Type B pancreatic cell (in vitro differentiated cells): ENCODE data around the gene TOGARAM2. TPM values are rescaled to one million over a fixed set of nuclear protein-coding genes. Genes with fewer than 3 reads are reported as not detected.
A peak's percentile ranks its signal among the peaks of the same experiment; 100 is the strongest.

ENCODE experiments used
- DNase-seq: peaks from one replicate; pipeline ENCODE4 v3.0.0; 2021; ENCODE audit warnings: mixed read lengths; ENCODE audit not compliant: unreplicated experiment; ENCODE audit errors: extremely low spot score
- H3K27ac Mint-ChIP-seq: 2 replicates; pipeline ENCODE4 v1.8.0; 2021; ENCODE audit warnings: mild to moderate bottlenecking, mixed read lengths
- H3K27me3 Mint-ChIP-seq: 2 replicates; pipeline ENCODE4 v1.8.0; 2021; ENCODE audit warnings: mixed read lengths
- H3K36me3 Mint-ChIP-seq: 2 replicates; pipeline ENCODE4 v1.8.0; 2021; ENCODE audit warnings: mixed read lengths
- H3K4me1 Mint-ChIP-seq: one replicate; pipeline ENCODE4 v1.8.0; 2021; ENCODE audit warnings: mixed read lengths; ENCODE audit not compliant: unreplicated experiment
- H3K4me3 Mint-ChIP-seq: 2 replicates; pipeline ENCODE4 v1.8.0; 2021; ENCODE audit warnings: mild to moderate bottlenecking, mixed read lengths
- H3K9me3 Mint-ChIP-seq: 2 replicates; pipeline ENCODE4 v1.8.0; 2021; ENCODE audit warnings: mixed read lengths
- total RNA-seq: library from RNA; stranded (reverse); gene quantifications from 2 replicates; pipeline ENCODE4 v1.2.1, GENCODE V29; 2021; ENCODE audit warnings: low replicate concordance
- TF ChIP-seq, protein P1 (sequence below): fragments of 200-600 bp; sonication (generic); conservative IDR thresholded peaks from 2 replicates; pipeline ENCODE4 v1.5.0; 2021; ENCODE audit warnings: antibody characterized with exemption, mild to moderate bottlenecking

TOGARAM2 gene
- total RNA-seq, 1 donor from 2014 or later = 1.6 TPM

DNA sequence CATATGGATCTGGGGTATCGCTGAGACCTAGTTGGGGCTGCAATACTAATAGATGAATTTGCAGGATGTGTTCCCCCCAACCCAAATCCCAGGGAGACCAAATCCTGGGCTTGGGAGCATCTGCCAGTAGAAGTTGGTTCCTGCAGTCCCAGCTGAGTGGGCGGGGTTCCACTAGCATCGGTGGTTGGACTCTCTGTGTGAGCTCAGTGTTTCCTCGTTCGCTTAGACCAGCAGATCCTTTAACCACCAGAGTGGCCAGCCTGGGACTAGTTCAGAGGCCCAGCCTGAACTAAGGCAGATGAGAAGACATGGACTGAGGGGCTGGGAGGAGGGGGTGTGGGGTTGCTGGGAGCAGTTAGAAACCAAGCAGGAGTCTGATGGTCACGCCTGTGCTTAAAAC, 52.6 kb downstream of the TOGARAM2 start:
- no peaks in the 10 kb centered on the region for H3K36me3 Mint-ChIP-seq
- TF ChIP-seq, protein P1, sequence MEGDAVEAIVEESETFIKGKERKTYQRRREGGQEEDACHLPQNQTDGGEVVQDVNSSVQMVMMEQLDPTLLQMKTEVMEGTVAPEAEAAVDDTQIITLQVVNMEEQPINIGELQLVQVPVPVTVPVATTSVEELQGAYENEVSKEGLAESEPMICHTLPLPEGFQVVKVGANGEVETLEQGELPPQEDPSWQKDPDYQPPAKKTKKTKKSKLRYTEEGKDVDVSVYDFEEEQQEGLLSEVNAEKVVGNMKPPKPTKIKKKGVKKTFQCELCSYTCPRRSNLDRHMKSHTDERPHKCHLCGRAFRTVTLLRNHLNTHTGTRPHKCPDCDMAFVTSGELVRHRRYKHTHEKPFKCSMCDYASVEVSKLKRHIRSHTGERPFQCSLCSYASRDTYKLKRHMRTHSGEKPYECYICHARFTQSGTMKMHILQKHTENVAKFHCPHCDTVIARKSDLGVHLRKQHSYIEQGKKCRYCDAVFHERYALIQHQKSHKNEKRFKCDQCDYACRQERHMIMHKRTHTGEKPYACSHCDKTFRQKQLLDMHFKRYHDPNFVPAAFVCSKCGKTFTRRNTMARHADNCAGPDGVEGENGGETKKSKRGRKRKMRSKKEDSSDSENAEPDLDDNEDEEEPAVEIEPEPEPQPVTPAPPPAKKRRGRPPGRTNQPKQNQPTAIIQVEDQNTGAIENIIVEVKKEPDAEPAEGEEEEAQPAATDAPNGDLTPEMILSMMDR = no peak
- peak overlapping the region; percentile 67 for H3K27ac Mint-ChIP-seq
- no peaks in the 10 kb centered on the region for H3K4me1 Mint-ChIP-seq
- H3K4me3 Mint-ChIP-seq = no peak overlapping the region
- H3K27me3 Mint-ChIP-seq = peaks cover 7% of the 10 kb centered on the region
- DNase-seq = no peak
- no peaks in the 10 kb centered on the region for H3K9me3 Mint-ChIP-seq

DNA sequence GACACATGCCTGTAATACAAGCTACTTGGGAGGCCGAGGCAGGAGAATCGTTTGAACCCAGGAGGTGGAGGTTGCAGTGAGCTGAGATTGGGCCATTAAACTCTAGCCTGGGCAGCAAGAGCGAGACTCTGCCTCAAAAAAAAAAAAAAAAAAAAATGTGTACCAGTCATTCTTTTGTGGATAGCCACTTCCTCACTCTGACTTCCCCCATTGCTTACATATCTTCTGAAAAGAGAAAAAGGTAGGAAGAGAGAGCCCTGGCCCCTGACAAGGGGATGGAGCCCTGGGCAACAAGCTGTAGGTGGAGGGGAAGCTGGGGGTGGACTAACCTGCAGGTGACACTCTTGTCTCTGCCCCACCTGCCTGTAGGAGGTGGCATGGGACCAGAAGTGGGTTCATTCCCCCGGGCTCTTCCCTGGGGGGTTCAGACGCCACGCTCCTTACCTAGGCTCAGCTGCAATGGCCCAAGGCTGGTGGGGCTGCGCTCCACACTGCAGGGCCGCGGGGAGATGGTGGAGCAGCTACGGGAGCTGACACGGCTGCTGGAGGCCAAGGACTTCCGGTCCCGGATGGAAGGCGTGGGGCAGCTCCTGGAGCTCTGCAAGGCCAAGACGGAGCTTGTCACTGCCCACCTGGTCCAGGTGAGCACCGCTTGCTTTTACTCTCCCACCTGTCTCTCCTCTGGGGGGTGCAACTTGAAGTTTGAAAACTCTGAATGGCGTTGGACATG, 54.1 kb downstream of the TOGARAM2 start:
- Mint-ChIP-seq H3K4me1 (no peaks in the 10 kb centered on the region), H3K4me3 (no peak overlapping the region), H3K36me3 (no peaks in the 10 kb centered on the region), H3K27me3 (peaks cover 7% of the 10 kb centered on the region), H3K27ac (no peak overlapping the region), H3K9me3 (no peaks in the 10 kb centered on the region)
- DNase-seq = no peak
- TF ChIP-seq, protein P1 = no peak

DNA sequence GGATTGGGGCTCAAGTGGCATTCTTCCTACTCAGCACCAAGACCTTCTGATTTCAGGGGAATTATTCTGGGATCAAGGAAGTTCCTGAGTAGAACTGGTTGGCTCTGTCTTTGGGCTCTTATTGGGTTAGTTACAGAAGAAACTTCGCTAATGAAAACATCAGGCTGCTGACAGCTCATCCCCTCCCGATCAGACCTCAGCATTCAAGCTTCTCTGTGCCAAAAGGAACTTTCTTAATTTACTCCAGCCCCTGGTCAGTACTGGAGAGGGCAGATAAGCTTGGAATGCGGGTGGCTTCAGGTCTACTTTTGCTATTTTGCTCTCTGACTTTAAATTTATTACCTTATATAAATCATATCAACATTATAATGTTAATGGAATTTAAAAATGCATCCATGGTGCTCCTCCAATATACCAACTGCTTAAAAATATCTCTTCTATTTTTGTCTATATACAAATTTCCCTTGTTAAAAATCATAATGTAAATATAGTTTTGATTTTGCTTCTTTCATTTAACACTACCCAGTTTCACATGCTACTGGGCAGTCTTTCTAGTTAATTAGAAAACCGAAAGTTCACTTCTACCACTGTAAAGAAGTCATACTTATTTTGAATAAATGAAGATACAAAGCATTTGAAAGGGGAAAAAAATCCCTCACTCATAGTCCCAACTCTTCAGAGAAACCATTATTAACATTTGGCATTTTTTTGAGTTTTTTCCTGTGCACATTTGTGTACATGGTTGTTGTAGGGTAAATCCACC, 58.8 kb downstream of the TOGARAM2 start:
- Mint-ChIP-seq H3K27ac (no peak overlapping the region), H3K9me3 (no peaks in the 10 kb centered on the region), H3K4me1 (peaks cover 13% of the 10 kb centered on the region), H3K27me3 (no peaks in the 10 kb centered on the region), H3K4me3 (no peak overlapping the region), H3K36me3 (no peaks in the 10 kb centered on the region)
- TF ChIP-seq, protein P1 = no peak
- DNase-seq = no peak

DNA sequence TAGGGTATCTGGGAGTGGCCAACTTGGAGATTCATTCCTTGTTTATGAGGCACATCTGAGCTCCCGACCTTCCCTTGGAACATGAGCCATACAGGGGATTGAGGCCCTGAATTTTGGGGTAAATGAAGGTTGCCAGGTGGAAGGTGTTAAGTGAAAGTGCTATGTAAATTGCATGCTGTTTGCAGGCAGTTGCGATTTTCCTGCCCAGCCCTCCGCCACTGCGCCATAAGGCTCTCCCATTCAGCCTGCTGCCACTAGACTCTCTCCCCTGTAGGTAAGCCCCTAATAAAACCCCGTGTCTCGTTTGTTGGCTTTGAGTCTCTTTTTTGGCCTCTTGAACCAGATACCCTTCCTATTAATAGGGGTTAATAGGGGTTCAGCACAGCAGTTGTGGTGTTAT, 59.5 kb downstream of the TOGARAM2 start:
- no peak overlapping the region for H3K27ac Mint-ChIP-seq
- H3K27me3 Mint-ChIP-seq = no peaks in the 10 kb centered on the region
- no peaks in the 10 kb centered on the region for H3K9me3 Mint-ChIP-seq
- TF ChIP-seq, protein P1 = no peak
- no peaks in the 10 kb centered on the region for H3K36me3 Mint-ChIP-seq
- DNase-seq = no peak
- peaks cover 14% of the 10 kb centered on the region for H3K4me1 Mint-ChIP-seq
- no peak overlapping the region for H3K4me3 Mint-ChIP-seq

DNA sequence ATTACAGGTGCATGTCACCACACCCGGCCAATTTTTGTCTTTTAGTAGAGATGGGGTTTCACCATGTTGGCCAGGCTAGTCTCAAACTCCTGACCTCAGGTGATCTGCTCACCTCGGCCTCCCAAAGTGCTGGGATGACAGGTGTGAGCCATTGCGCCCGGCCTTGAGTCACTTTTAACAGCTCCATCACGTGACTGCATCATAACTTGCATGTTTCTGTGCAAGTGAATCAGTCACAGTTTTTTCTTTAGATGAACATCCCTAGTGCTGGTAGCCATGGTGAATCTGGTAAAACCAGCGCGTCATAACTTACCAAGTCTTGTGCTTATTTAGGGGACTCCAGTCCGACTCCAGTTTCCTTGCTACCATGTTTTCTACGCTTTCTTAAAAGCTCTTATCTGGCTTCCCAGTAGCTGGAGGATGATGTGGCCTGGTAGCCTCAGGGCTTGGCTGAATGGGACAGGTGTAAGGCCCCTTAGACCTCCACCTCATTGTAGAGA, 60.1 kb downstream of the TOGARAM2 start:
- Mint-ChIP-seq H3K4me3 (no peak overlapping the region), H3K4me1 (peaks cover 14% of the 10 kb centered on the region), H3K9me3 (no peaks in the 10 kb centered on the region), H3K27me3 (no peaks in the 10 kb centered on the region), H3K36me3 (no peaks in the 10 kb centered on the region), H3K27ac (no peak overlapping the region)
- no peak for DNase-seq
- TF ChIP-seq, protein P1 = no peak
